Esophagus squamous epithelium (tissue), 5 donors: ENCODE measurements around the gene SERPINA6. TPM values are rescaled to one million over a fixed set of nuclear protein-coding genes. Genes with fewer than 3 reads are reported as not detected.

ENCODE experiments used
- DNase-seq: peaks from one replicate; lab custom pipeline; 2025; lab: John Stamatoyannopoulos, UW
- H3K27ac ChIP-seq, 4 donors: fragments of 200-600 bp; sonication (generic); one replicate each; pipeline ENCODE4 v1.5.1; 2016 to 2019; ENCODE audit warnings: mild to moderate bottlenecking in 1 of 4
- H3K27me3 ChIP-seq, 4 donors: fragments of 200-600 bp; sonication (generic); 1 replicate in 3 of 4; 2 replicates in 1 of 4; pipeline versions ENCODE4 v1.5.1 to v1.6.0; 2017 to 2021; ENCODE audit warnings: antibody characterized with exemption in 1 of 4
- H3K36me3 ChIP-seq, 3 donors: fragments of 200-600 bp; sonication (generic); one replicate each; pipeline ENCODE4 v1.5.1; 2016 to 2019
- H3K4me1 ChIP-seq, 3 donors: fragments of 200-600 bp; sonication (generic); one replicate each; pipeline ENCODE4 v1.5.1; 2017 to 2019
- H3K4me3 ChIP-seq, 4 donors: fragments of 200-600 bp; sonication (generic); 1 replicate in 3 of 4; 2 replicates in 1 of 4; pipeline ENCODE4 v1.5.1; 2016 to 2019; ENCODE audit warnings: mild to moderate bottlenecking in 2 of 4, moderate library complexity in 1 of 4
- H3K9me3 ChIP-seq, 3 donors: fragments of 200-600 bp; sonication (generic); one replicate each; pipeline ENCODE4 v1.5.1; 2016 to 2019
- CTCF ChIP-seq, 6 experiments: fragments of 450-650 bp in 4 of 6; fragments of 200-600 bp in 2 of 6; sonication (generic) in 2 of 6; IDR thresholded peaks; one replicate each; pipeline ENCODE4 v1.5.1; 2016 to 2019; ENCODE audit warnings: antibody characterized with exemption in 6 of 6, mild to moderate bottlenecking in 4 of 6, moderate library complexity in 4 of 6
- POLR2A ChIP-seq, 4 donors: fragments of 450-650 bp; IDR thresholded peaks; one replicate each; pipeline ENCODE4 v1.6.1; 2017; ENCODE audit warnings: antibody characterized with exemption in 4 of 4, mild to moderate bottlenecking in 4 of 4, moderate library complexity in 3 of 4
- WGBS, 2 donors: methylation state at CpG; one replicate each; pipeline ENCODE4 v1.1.5; 2018; 5-methylcytosine and 5-hydroxymethylcytosine counted together
- intact Hi-C: fragments of 100-400 bp; cut with DNase I; formaldehyde crosslinking; loops from one replicate; pipeline ENCODE4 v1.15.0; 2022
- total RNA-seq, 4 donors: library from RNA; depleted of rRNA; stranded (reverse); fragments of >200 nt; gene quantifications; one replicate each; pipeline ENCODE4 v1.1.0, GENCODE V29; 2016
- donor health status: DM: yes; HTN: yes; CAD: no.

SERPINA6 gene
- total RNA-seq, 4 donors from 2014 or later: not detected

GRCh38 chr14:94344389-94344788 is 21.3 kb upstream of the SERPINA6 start:
- Histone ChIP-seq H3K4me1 (peaks cover 6 to 45% (median 30%) of the 10 kb centered on the region in 3 donors), H3K27me3 (peaks cover 0 to 14% (median 0%) of the 10 kb centered on the region in 4 donors), H3K27ac (peak overlapping the region in 1 of 4 donors; percentile 42), H3K9me3 (no peaks in the 10 kb centered on the region), H3K36me3 (no peaks in the 10 kb centered on the region), H3K4me3 (no peak overlapping the region)
- DNase-seq: no peak
- TF ChIP-seq POLR2A (IDR thresholded peaks at IDR 0.05) (no peak), CTCF (IDR thresholded peaks at IDR 0.05) (no peak)
- intact Hi-C loops: no loop called here
- WGBS, 2 donors: 44% methylated on average over 3 of the region's 3 CpGs

GRCh38 chr14:94343238-94344005 is 20.3 kb upstream of the SERPINA6 start:
- no peak for TF ChIP-seq CTCF (IDR thresholded peaks at IDR 0.05)
- Histone ChIP-seq H3K27me3 (peaks cover 0 to 7% (median 0%) of the 10 kb centered on the region in 4 donors), H3K27ac (peak overlapping the region in 1 of 4 donors; percentile 1), H3K9me3 (no peaks in the 10 kb centered on the region), H3K4me1 (peaks cover 6 to 45% (median 30%) of the 10 kb centered on the region in 3 donors), H3K36me3 (no peaks in the 10 kb centered on the region), H3K4me3 (no peak overlapping the region)
- 87% methylated on average over 7 to 8 of the region's 8 CpGs for WGBS, 2 donors
- no peak for DNase-seq
- intact Hi-C loops: no loop called here

- TF ChIP-seq CTCF (IDR thresholded peaks at IDR 0.05) (no peak), POLR2A (IDR thresholded peaks at IDR 0.05) (no peak)
- Histone ChIP-seq H3K4me3 (no peak overlapping the region), H3K4me1 (peaks cover 6 to 45% (median 30%) of the 10 kb centered on the region in 3 donors), H3K27ac (peak overlapping the region; percentile 72 to 82 (median 78)), H3K36me3 (no peaks in the 10 kb centered on the region), H3K27me3 (peaks cover 0 to 6% (median 0%) of the 10 kb centered on the region in 4 donors), H3K9me3 (no peaks in the 10 kb centered on the region)
- 40 to 67% methylated on average over 1 to 2 of the region's 2 CpGs for WGBS, 2 donors
- intact Hi-C loops: no loop called here
- DNase-seq: peak; percentile 32
Observed at GRCh38 chr14:94342334-94342934, 19.3 kb upstream of the SERPINA6 start.

- H3K27me3 ChIP-seq: peaks cover 0 to 6% (median 0%) of the 10 kb centered on the region in 4 donors
- no peak for DNase-seq
- H3K4me3 ChIP-seq: peak overlapping the region in 1 of 4 donors; percentile 10
- intact Hi-C loops: no loop called here
- no peaks in the 10 kb centered on the region for H3K36me3 ChIP-seq
- no peaks in the 10 kb centered on the region for H3K9me3 ChIP-seq
- 17 to 24% methylated on average over 5 of the region's 5 CpGs for WGBS, 2 donors
- peaks cover 6 to 45% (median 30%) of the 10 kb centered on the region in 3 donors for H3K4me1 ChIP-seq
- TF ChIP-seq CTCF (IDR thresholded peaks at IDR 0.05) (no peak), POLR2A (IDR thresholded peaks at IDR 0.05) (no peak)
- H3K27ac ChIP-seq: peak overlapping the region; percentile 72 to 82 (median 78)
Observed at GRCh38 chr14:94341656-94342333, 18.7 kb upstream of the SERPINA6 start.
